ENCODE results near the gene ALAS1. TPM values are rescaled to one million over a fixed set of nuclear protein-coding genes. Genes with fewer than 3 reads are reported as not detected.

ALAS1 gene
- total RNA-seq, 1 donor from 2014 or later: 54.2 TPM

DNA sequence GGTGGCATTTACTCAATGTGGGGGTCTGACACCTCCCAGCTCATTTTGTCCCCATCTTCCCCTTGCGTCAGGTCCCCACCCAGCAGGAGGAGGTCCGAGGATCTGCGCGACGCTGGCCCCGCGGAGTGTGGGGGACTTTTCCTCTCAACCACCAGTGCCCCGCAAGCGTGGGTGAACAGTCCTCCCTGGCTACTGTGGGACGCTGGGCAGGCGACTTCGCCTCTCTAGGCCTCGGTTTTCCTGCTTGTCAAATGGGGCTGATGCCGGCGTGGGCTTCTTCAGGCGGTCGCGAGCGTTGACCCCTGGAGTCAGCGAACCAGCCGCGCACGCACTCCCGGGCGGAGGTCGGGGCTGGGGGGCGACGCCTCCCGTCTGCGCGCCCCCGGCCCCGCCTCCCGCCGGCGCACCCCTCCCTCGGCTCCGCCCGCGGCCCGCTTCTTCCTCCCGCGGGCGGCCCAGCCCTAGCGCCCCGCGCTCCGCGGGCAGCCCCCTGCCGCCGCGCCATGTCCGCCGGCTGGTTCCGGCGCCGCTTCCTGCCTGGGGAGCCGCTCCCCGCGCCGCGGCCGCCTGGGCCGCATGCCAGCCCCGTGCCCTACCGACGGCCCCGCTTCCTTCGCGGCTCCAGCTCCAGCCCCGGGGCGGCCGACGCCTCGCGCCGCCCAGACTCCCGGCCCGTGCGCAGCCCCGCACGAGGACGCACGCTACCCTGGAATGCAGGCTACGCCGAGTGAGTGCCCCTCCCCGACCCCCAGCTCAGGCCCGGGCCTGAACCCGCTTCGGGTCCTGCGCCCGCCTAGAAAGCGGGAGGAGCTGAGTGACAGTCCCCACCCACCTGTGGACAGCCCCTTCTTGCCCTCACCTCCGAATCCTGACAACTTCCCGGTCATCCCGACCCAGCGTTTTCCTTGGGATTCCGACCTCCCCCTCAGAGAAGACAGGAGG, 47.6 kb downstream of the ALAS1 start, which contains the start of gene PPM1M:
Gene PPM1M (plus strand): TSS at position 438 of the 942 bp plus-strand sequence. CDS start 66 bp downstream, at position 504.
- Histone ChIP-seq H3K4me3 (ENCODE audit: low read depth, low read length) (peak within 1 kb of the TSS; percentile 29), H3K27me3 (ENCODE audit: control insufficient read depth, insufficient read depth, low read length) (no peaks in the 10 kb centered on the region), H3K36me3 (ENCODE audit: control insufficient read depth, insufficient read depth, low read length) (no peaks in the 10 kb centered on the region)
- no peak for DNase-seq (ENCODE audit: low read depth)
- TF ChIP-seq, protein P1, sequence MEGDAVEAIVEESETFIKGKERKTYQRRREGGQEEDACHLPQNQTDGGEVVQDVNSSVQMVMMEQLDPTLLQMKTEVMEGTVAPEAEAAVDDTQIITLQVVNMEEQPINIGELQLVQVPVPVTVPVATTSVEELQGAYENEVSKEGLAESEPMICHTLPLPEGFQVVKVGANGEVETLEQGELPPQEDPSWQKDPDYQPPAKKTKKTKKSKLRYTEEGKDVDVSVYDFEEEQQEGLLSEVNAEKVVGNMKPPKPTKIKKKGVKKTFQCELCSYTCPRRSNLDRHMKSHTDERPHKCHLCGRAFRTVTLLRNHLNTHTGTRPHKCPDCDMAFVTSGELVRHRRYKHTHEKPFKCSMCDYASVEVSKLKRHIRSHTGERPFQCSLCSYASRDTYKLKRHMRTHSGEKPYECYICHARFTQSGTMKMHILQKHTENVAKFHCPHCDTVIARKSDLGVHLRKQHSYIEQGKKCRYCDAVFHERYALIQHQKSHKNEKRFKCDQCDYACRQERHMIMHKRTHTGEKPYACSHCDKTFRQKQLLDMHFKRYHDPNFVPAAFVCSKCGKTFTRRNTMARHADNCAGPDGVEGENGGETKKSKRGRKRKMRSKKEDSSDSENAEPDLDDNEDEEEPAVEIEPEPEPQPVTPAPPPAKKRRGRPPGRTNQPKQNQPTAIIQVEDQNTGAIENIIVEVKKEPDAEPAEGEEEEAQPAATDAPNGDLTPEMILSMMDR (IDR thresholded peaks at IDR 0.05; ENCODE audit: insufficient read depth, low read length, poor library complexity, severe bottlenecking): no peak

DNA sequence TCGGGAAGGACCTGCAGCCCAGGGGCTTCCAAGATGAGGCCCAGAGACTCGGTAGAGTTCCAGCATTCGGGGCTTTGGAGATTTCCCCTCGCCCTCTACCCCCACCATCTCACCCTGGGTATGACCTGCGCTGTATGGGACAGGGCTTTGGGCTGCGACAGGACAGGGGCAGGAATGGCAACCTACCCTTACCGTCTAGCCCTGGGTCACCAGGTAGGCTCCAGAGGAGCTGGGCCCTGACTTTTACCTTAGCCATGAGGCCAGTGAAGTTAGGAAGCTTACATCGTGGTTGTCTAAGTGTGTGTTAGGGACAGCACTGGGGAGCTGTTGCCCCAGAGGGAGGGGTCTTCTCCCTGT, 48.3 kb downstream of the ALAS1 start:
- Histone ChIP-seq H3K4me3 (ENCODE audit: low read depth, low read length) (peak overlapping the region; percentile 29), H3K27me3 (ENCODE audit: control insufficient read depth, insufficient read depth, low read length) (no peaks in the 10 kb centered on the region), H3K36me3 (ENCODE audit: control insufficient read depth, insufficient read depth, low read length) (no peaks in the 10 kb centered on the region)
- DNase-seq (ENCODE audit: low read depth): no peak
- TF ChIP-seq, protein P1 (IDR thresholded peaks at IDR 0.05; ENCODE audit: insufficient read depth, low read length, poor library complexity, severe bottlenecking): no peak

DNA sequence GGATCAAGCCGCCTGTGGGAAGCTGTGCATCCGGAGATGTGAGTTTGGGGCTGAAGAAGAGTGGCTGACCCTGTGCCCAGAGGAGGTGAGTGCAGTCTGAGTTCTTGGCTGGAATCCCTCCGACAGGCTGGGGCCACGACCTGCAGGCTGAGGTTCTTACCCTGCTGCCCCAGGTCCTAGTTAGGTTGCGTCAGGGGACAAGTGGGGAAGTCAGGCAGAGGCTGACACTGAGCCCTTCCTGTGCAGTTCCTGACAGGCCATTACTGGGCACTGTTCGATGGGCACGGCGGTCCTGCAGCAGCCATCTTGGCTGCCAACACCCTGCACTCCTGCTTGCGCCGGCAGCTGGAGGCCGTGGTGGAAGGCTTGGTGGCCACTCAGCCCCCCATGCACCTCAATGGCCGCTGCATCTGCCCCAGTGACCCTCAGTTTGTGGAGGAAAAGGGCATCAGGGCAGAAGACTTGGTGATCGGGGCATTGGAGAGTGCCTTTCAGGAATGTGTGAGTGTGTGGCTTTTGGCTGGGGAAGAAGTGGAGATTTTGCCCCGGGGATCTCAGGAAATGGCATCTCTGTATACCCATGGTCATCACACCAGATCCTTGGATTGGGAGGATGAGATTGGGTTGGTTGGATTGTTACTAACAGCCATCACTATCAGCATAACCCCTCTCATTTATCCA, 48.9 kb downstream of the ALAS1 start:
- Histone ChIP-seq H3K27me3 (ENCODE audit: control insufficient read depth, insufficient read depth, low read length) (no peaks in the 10 kb centered on the region), H3K4me3 (ENCODE audit: low read depth, low read length) (no peak overlapping the region), H3K36me3 (ENCODE audit: control insufficient read depth, insufficient read depth, low read length) (no peaks in the 10 kb centered on the region)
- TF ChIP-seq, protein P1 (IDR thresholded peaks at IDR 0.05; ENCODE audit: insufficient read depth, low read length, poor library complexity, severe bottlenecking): no peak
- DNase-seq (ENCODE audit: low read depth): no peak

DNA sequence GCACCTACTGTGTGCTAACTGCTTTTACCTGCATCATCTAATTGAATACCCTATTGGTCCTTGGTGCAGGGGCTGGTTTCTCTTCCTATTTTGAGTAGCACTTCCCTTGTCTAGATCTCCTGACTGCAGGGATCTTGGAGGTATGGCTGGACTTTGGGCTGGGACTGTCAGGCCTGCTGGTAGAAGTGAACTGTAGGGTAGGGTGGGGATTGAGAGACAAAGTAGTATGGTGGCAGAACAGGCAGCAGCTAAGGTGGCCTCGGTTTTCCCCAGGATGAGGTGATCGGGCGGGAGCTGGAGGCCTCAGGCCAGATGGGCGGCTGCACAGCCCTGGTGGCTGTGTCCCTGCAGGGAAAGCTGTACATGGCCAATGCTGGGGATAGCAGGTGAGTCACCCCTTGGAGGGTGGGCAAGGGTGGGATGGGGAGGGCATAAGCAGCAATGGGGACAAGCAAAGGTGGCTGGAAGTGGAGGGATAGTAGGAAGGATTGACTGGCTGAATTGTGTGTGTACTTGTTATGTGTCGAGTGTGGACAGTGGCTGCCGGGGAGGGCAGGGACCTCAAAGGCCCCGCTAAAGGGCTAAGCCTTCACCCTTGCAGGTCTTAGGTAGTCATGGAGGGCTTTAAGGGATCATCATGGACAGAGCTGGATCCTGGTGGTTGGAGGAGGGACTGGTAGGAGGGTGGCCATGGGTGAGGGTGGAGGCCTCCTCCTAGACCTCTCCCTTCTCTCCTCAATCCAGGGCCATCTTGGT, 49.6 kb downstream of the ALAS1 start:
- Histone ChIP-seq H3K27me3 (ENCODE audit: control insufficient read depth, insufficient read depth, low read length) (no peaks in the 10 kb centered on the region), H3K4me3 (ENCODE audit: low read depth, low read length) (no peak overlapping the region), H3K36me3 (ENCODE audit: control insufficient read depth, insufficient read depth, low read length) (no peaks in the 10 kb centered on the region)
- TF ChIP-seq, protein P1 (IDR thresholded peaks at IDR 0.05; ENCODE audit: insufficient read depth, low read length, poor library complexity, severe bottlenecking): no peak
- DNase-seq (ENCODE audit: low read depth): no peak

- Histone ChIP-seq H3K36me3 (ENCODE audit: control insufficient read depth, insufficient read depth, low read length) (no peaks in the 10 kb centered on the region), H3K27me3 (ENCODE audit: control insufficient read depth, insufficient read depth, low read length) (no peaks in the 10 kb centered on the region), H3K4me3 (ENCODE audit: low read depth, low read length) (no peak overlapping the region)
- TF ChIP-seq, protein P1 (IDR thresholded peaks at IDR 0.05; ENCODE audit: insufficient read depth, low read length, poor library complexity, severe bottlenecking): no peak
- no peak for DNase-seq (ENCODE audit: low read depth)
These were observed 50.2 kb downstream of the ALAS1 start for GRCh38 chr3:52248165-52248541.
